Endothelial cell of umbilical vein (primary cell): ENCODE results near the gene CEP63. TPM values are rescaled to one million over a fixed set of nuclear protein-coding genes. Genes with fewer than 3 reads are reported as not detected.
A peak's percentile ranks its signal among the peaks of the same experiment; 100 is the strongest.

Experiments used
- BruUV-seq: library from RNA; stranded (reverse); fragments of 400-500 nt; replicated peaks from 2 replicates; lab custom pipeline; 2021; lab: Mats Ljungman, UMichigan
- CTCF ChIA-PET: fragments of 300-600, 350-600 bp; sonication (Branson Sonifier 250); formaldehyde crosslinking; loops from one replicate; lab custom pipeline; 2021; ENCODE audit warnings: antibody characterized with exemption, inconsistent platforms; lab: Charles Lee
- POLR2A ChIA-PET: fragments of 300-600, 350-600 bp; sonication (Branson Sonifier 250); formaldehyde crosslinking; loops from one replicate; lab custom pipeline; 2021; ENCODE audit warnings: antibody characterized with exemption, inconsistent platforms; lab: Charles Lee
- DNase-seq: peaks from one replicate; pipeline ENCODE4 v3.0.0-alpha.2; 2011; ENCODE audit warnings: low read depth, low spot score
- FAIRE-seq: peaks from 2 replicates; lab custom pipeline; 2011; peaks lifted over from hg19 to GRCh38; lab: Jason Lieb, UNC
- H2AFZ ChIP-seq: 2 replicates; pipeline ENCODE4 v1.6.0; 2012; ENCODE audit warnings: low read depth, low read length, control low read depth, inconsistent platforms
- H3K27ac ChIP-seq: 2 replicates; pipeline ENCODE4 v1.5.1; 2011; ENCODE audit warnings: low read depth, mild to moderate bottlenecking, control low read depth, low read length, moderate library complexity; ENCODE audit not compliant: insufficient read depth
- H3K27me3 ChIP-seq, 2 experiments: 2 replicates each; pipeline versions ENCODE4 v1.6.0 to v1.6.1; 2011; ENCODE audit warnings: low read length in 2 of 2, mixed read lengths in 1 of 2; ENCODE audit not compliant: control insufficient read depth in 2 of 2, insufficient read depth in 2 of 2
- H3K36me3 ChIP-seq, 2 experiments: 2 replicates in 1 of 2; 3 replicates in 1 of 2; pipeline ENCODE4 v1.5.1; 2011; ENCODE audit warnings: low read length in 2 of 2, mild to moderate bottlenecking in 1 of 2, moderate library complexity in 1 of 2; ENCODE audit not compliant: control insufficient read depth in 2 of 2, insufficient read depth in 2 of 2; ENCODE audit errors: extremely low read depth in 1 of 2
- H3K4me1 ChIP-seq: 3 replicates; pipeline ENCODE4 v1.5.1; 2011; ENCODE audit warnings: mild to moderate bottlenecking, low read length; ENCODE audit not compliant: control insufficient read depth, insufficient read depth; ENCODE audit errors: extremely low read depth
- H3K4me2 ChIP-seq: 2 replicates; pipeline ENCODE4 v1.6.1; 2011; ENCODE audit warnings: low read length, control low read depth, mixed read lengths; ENCODE audit not compliant: insufficient read depth
- H3K4me3 ChIP-seq, 3 experiments: fragments of 200-600 bp in 1 of 3; sonication (generic), shearing (Covaris generic) in 1 of 3; replicated peaks in 1 of 3; 2 replicates each; pipeline ENCODE4 v1.5.1; 2011 to 2016; ENCODE audit warnings: control low read depth in 3 of 3, low read length in 3 of 3, mild to moderate bottlenecking in 2 of 3, inconsistent platforms in 1 of 3, low read depth in 1 of 3, moderate library complexity in 1 of 3; ENCODE audit not compliant: insufficient read depth in 1 of 3
- H3K79me2 ChIP-seq: 2 replicates; pipeline ENCODE4 v1.6.0; 2012; ENCODE audit warnings: low read length, inconsistent platforms; ENCODE audit not compliant: control insufficient read depth, insufficient read depth
- H3K9ac ChIP-seq: replicated peaks from 2 replicates; pipeline ENCODE3; 2011; ENCODE audit warnings: low read length, control low read depth; ENCODE audit not compliant: insufficient read depth; ENCODE audit errors: extremely low read depth
- H3K9me1 ChIP-seq: replicated peaks from 3 replicates; pipeline ENCODE4 v1.6.0; 2011; ENCODE audit warnings: mild to moderate bottlenecking, low read length; ENCODE audit not compliant: control insufficient read depth, insufficient read depth; ENCODE audit errors: extremely low read depth
- H3K9me3 ChIP-seq: replicated peaks from 2 replicates; pipeline ENCODE4 v1.5.1; 2012; ENCODE audit warnings: low read length, inconsistent platforms; ENCODE audit not compliant: control insufficient read depth, insufficient read depth
- H4K20me1 ChIP-seq: replicated peaks from 2 replicates; pipeline ENCODE3; 2011; ENCODE audit warnings: mild to moderate bottlenecking, low read length; ENCODE audit not compliant: control insufficient read depth, insufficient read depth; ENCODE audit errors: extremely low read depth
- EZH2 ChIP-seq: IDR thresholded peaks from 2 replicates; pipeline ENCODE4 v1.6.1; 2012; ENCODE audit warnings: borderline replicate concordance, low read depth, mild to moderate bottlenecking, moderate library complexity, low read length, inconsistent platforms; ENCODE audit not compliant: severe bottlenecking
- JUN ChIP-seq: IDR thresholded peaks from 2 replicates; pipeline ENCODE4 v1.6.1; 2011; ENCODE audit warnings: borderline replicate concordance, low read depth; ENCODE audit not compliant: insufficient read length, insufficient read depth
- POLR2A ChIP-seq: IDR thresholded peaks from 2 replicates; pipeline ENCODE4 v1.6.1; 2012; ENCODE audit warnings: low read depth, mild to moderate bottlenecking, control low read depth, low read length
- POLR2AphosphoS5 ChIP-seq: IDR thresholded peaks from 2 replicates; pipeline ENCODE4 v1.6.1; 2012; ENCODE audit warnings: low read depth, mild to moderate bottlenecking, control low read depth, low read length, moderate library complexity; ENCODE audit not compliant: insufficient read depth
- dilution Hi-C: fragments of 300-500 bp; cut with MboI; formaldehyde crosslinking; loops from one replicate; pipeline ENCODE4 v1.15.0; 2019; ENCODE audit warnings: low sequenced_read_pairs; ENCODE audit not compliant: extremely low pct_ligation_motif_present
- intact Hi-C: fragments of 100-400 bp; cut with micrococcal nuclease; formaldehyde crosslinking; loops from one replicate; pipeline ENCODE4 v1.10.0; 2022
- polyA plus RNA-seq, 4 experiments: library from polyadenylated mRNA; depleted of rRNA in 3 of 4; stranded (reverse) in 3 of 4; unstranded in 1 of 4; fragments of >200 nt; gene quantifications; 2 replicates each; pipeline versions ENCODE4 v1.2.1 to v1.2.3, GENCODE V29; 2011 to 2012; ENCODE audit warnings: missing spikeins in 1 of 4
- total RNA-seq: library from RNA; stranded (reverse); gene quantifications from 2 replicates; pipeline ENCODE4 v1.2.3, GENCODE V29; 2021
- TF ChIP-seq, protein P1 (sequence below), 2 donors: IDR thresholded peaks; 1 replicate in 1 of 2; 2 replicates in 1 of 2; pipeline ENCODE4 v1.5.1; 2011; ENCODE audit warnings: low read length in 2 of 2, mild to moderate bottlenecking in 2 of 2, moderate library complexity in 2 of 2, control low read depth in 1 of 2, inconsistent platforms in 1 of 2, low read depth in 1 of 2; ENCODE audit not compliant: insufficient read depth in 1 of 2; ENCODE audit errors: extremely low read depth in 1 of 2
- TF ChIP-seq, protein P2 (sequence below): IDR thresholded peaks from 2 replicates; pipeline ENCODE4 v1.6.1; 2011; ENCODE audit not compliant: insufficient read depth, insufficient read length

The CEP63 gene
- total and polyA plus RNA-seq, 2 donors (not counting 3 experiments of a cell fraction or from before 2014, with no cell fraction given): 5.7 to 29.4 TPM

DNA sequence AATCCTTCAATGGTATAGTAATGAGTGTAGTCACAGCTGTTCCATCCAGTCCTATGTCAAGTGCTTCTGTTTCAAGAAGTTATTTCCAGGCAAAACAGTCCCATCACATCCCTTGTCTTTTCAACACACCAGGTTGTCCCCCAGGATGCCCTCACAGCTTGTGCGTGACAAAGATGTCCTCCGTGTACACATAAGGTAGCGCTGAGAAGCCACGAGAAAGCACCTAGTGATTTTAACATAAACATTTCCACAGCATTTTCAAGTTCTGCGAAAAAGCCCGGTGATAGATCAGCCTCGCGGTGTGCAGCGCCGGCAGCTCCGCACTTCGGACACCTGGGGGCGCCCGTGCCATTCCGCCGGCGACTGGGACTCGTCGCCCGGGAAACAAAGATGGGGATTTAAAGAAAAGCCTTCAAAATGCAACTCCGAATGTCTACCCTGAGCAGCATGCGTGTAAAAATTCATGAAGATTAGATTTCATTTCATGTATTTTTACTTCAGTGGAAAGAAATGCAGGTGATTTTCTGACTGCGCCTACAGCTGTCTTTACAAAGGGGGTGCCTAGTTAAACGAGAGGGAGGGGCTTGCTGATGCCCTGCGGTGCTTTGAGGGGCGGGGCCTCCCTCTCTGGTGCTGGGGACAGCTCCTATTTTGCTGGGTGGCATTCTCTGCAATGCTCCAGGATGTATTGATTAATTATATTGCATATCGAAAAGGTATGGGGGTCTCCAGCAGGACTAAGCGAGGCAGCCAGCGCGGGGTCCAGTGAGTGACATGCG, 115.0 kb downstream of the CEP63 start:
- peak; percentile 56 for DNase-seq
- H3K27ac ChIP-seq: no peak overlapping the region
- TF ChIP-seq, protein P1, sequence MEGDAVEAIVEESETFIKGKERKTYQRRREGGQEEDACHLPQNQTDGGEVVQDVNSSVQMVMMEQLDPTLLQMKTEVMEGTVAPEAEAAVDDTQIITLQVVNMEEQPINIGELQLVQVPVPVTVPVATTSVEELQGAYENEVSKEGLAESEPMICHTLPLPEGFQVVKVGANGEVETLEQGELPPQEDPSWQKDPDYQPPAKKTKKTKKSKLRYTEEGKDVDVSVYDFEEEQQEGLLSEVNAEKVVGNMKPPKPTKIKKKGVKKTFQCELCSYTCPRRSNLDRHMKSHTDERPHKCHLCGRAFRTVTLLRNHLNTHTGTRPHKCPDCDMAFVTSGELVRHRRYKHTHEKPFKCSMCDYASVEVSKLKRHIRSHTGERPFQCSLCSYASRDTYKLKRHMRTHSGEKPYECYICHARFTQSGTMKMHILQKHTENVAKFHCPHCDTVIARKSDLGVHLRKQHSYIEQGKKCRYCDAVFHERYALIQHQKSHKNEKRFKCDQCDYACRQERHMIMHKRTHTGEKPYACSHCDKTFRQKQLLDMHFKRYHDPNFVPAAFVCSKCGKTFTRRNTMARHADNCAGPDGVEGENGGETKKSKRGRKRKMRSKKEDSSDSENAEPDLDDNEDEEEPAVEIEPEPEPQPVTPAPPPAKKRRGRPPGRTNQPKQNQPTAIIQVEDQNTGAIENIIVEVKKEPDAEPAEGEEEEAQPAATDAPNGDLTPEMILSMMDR (IDR thresholded peaks at IDR 0.05; ENCODE audit: extremely low read depth in 1 of 2, insufficient read depth in 1 of 2, low read depth in 1 of 2, low read length in 2 of 2): peak; percentile 96
- TF ChIP-seq, protein P2, sequence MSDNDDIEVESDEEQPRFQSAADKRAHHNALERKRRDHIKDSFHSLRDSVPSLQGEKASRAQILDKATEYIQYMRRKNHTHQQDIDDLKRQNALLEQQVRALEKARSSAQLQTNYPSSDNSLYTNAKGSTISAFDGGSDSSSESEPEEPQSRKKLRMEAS: no peak
- no peak for TF ChIP-seq POLR2AphosphoS5
- TF ChIP-seq EZH2: no peak
- no peak for TF ChIP-seq POLR2A
- TF ChIP-seq JUN: no peak
- H3K27me3 ChIP-seq: peaks cover 2 to 4% of the 10 kb centered on the region in 2 experiments
- no peak overlapping the region for H3K4me3 ChIP-seq
- POLR2A ChIA-PET: interaction anchor here (0.5 to 0.6 kb wide), 2 partner anchors 44 to 115 kb away, joined by 4 to 5 read pairs; partner anchors contain the start of genes ANAPC13 and CEP63
- CTCF ChIA-PET: interaction anchor here (0.5 to 6.3 kb wide), 32 partner anchors 8 to 1443 kb away, joined by 3 to 102 read pairs (median 4); partner anchors contain the start of gene EPHB1
- H2AFZ ChIP-seq: no peak overlapping the region
- H3K9me1 ChIP-seq: no peaks in the 10 kb centered on the region
- no peaks in the 10 kb centered on the region for H4K20me1 ChIP-seq
- dilution Hi-C loops (no loop called here), intact Hi-C loops (loop anchor here (1.0 kb wide), 6 partner anchors 40 to 1294 kb away; partner anchors contain the start of gene EPHB1)
- no peaks in the 10 kb centered on the region for H3K79me2 ChIP-seq
- H3K36me3 ChIP-seq: no peaks in the 10 kb centered on the region
- no peaks in the 10 kb centered on the region for H3K9me3 ChIP-seq
- FAIRE-seq: peak; percentile 74
- no TSS peak for BruUV-seq
- H3K4me2 ChIP-seq: peak overlapping the region; percentile 11
- H3K4me1 ChIP-seq: no peaks in the 10 kb centered on the region
- H3K9ac ChIP-seq: no peak overlapping the region
